SIG-M5 treated with dmso at 0.1 percent for 504 hours (cell line): ENCODE results near the gene DNM1.

ENCODE experiments used
- DNase-seq: peaks from one replicate; lab custom pipeline; 2025; ENCODE audit not compliant: unreplicated experiment; lab: John Stamatoyannopoulos, UW

The DNM1 gene

DNA sequence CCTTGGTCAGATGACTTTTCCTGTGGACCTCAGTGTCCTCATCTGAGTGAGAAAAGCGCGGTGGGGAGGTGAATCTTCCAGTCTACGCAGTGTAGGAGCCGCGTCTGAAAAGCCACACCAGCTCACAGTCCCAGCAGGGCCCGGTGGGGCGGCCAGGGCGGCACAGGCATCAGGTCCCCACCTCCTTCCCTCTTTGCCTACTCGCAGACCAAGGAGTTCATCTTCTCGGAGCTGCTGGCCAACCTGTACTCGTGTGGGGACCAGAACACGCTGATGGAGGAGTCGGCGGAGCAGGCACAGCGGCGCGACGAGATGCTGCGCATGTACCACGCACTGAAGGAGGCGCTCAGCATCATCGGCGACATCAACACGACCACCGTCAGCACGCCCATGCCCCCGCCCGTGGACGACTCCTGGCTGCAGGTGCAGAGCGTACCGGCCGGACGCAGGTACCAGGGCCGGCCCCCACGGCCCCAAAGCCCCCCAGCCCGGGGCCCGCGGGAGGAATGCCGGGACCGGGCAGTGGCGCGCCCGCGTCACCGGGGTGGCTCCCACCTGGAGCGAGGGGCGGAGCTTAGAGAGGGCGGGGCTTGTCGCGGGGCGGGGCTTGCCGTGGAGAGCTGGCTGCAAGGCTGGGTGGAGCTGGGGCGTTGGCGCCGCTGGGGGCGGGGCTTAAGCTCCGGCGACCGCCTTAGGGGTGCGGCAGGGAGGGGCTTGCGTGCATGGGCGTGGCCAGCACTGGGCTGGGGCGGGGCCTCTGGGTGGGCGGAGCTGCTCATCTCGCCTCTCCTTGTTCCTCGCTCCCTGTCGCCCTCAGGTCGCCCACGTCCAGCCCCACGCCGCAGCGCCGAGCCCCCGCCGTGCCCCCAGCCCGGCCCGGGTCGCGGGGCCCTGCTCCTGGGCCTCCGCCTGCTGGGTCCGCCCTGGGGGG is 47.0 kb downstream of the DNM1 start:
- DNase-seq = peak; percentile 71

DNA sequence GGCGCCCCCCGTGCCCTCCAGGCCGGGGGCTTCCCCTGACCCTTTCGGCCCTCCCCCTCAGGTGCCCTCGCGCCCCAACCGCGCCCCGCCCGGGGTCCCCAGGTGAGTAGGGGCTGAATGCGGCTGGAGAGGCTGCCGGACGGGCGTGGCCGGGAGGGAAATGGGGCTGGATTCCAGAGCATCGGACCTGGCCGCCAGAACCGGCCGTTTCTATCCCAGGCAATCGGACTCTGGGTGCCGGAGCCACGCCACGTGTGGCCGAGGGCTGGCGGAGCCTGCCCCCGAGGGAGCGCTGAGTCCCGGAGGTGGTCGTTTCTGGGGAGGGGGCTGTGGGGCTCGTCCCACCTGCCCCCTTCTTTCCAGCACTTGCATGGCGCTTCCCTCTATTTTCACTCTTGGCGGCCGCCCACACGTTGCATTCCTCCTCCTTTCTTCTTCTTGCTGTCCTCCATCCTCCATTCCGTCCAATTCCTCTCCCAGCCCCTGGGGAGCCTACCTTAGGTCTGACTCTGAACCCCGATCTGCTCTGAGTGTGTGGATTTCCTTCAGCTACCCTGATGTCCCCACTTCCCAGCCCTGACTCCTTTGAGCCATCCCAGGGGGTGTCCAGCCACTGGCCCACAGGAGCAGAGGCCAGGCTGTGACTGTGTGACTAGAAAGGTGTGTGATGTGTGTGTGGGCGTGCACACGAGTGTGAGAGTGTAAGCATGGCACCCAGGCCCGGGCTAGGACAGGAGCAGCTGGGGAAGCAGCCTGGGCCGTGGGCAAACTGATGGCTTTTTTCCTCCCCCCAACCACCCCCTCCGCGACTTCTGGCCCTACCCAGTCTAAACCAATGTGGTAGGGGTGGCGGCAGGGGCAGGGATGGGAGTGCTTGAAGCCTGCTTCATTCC is 47.9 kb downstream of the DNM1 start:
- no peak for DNase-seq

DNA sequence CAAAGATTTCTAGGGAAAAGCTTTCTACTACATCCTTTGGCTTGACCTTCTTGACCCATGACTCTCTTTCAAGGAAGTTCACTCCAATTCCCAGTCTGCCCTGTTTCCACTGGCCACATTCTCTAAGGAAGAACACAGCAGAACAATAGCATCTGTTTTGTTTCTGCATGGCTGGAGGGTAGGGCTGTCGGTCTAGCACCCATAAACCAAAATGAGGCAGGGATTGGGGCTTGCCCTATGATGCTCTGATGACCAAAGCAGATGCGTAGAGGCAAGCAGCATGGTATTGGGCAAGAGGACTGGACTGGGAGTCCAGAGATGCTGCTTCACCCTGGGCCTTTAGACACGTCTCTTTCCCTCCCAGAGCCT is 48.5 kb downstream of the DNM1 start:
- DNase-seq = no peak

DNA sequence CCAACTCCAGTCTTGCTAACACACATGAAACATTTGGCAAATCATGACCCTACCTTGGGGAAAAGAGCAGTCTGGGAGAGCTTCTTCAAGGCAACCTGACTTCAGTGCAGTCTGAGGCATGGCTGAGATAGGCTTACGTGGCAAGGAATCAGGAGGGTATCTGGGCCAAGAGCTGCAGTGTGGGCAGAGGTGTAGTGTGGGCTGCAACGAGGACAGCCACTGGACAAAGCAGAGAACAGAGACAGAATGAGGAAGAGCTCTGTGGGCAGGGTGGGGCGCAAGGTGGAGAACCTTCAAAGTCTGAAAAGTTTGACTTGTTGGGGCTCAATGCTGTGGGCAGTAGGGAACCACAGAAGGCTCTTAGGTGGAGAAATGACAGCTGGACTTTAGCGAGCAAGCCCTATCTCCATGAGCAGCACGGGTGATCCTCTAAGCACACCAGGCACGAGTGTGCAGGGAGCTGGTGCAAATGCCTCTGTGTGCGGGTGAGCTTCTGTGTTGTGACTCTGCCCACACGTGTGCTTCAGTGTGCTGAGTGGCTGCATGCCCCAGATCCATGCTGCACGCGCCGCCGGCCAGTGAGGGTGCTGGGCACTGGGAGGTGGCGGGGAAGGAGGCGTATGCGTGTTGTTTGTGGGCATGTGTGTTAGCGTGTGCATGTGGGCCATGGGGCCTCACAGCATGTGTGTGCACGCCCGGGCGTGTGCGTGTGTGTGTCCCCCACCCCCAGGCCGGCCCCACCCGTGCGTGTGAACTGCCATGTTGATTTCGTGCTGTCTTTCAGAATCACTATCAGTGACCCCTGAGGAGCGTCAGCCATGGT is 49.3 kb downstream of the DNM1 start:
- DNase-seq = no peak

DNA sequence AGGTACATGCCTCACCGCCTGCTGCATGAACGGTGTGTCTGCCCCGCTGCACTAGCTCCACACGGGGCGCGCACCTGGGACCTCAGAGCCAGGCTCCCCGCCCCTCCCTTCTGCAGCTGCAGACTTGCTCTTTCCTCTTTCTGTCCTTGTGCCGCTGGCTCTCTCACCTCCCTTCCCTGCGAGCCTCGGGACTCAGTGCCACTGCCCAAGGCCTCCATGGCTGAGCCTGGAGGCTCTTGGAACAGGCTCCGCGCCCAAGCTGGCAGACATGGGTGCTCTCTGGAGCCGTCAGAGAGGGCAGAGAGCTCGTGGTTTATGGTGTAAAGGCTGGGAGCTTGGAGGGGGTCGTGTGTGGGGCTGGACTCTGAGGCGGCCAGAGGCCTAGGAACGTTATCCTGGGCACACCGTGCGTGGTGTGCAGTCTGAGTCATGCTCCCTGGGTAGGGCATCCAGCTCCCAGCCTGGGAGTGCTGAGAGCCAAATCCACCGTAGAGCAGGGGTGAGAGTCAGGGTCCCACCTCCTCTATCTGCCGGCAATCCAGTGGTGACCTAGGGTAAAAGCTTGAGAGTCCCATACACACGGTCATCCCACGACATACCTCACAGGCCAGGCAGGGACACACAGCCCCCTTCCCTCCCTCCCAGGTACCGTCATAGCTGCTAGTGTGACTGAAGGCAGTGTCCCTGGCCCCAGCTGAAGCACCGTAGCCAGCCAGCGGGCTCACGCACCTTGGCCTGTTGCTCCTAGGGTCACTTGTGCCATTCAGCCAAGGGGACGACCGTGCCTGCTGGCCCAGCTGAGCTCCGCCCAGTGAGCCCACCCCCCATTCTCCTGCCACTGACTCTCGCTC is 50.2 kb downstream of the DNM1 start:
- no peak for DNase-seq

DNA sequence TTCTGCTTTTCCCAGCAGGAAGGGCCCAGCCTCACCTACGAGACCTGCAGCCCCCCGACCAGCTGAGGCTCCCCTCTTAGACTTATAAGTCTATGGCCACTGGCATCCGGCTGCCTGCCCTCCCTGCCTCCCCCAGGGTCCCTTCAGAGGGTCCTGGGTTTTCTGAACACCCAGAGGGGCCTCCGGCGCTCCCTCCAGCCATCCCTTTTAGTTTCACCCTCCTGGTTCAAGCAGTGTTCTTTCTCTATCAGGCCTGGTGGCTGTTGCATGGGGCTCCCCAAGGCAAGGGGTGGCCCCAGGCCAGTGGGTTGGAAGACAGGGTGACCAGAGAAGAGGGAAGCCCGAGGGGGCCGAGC is 50.8 kb downstream of the DNM1 start:
- no peak for DNase-seq

DNA sequence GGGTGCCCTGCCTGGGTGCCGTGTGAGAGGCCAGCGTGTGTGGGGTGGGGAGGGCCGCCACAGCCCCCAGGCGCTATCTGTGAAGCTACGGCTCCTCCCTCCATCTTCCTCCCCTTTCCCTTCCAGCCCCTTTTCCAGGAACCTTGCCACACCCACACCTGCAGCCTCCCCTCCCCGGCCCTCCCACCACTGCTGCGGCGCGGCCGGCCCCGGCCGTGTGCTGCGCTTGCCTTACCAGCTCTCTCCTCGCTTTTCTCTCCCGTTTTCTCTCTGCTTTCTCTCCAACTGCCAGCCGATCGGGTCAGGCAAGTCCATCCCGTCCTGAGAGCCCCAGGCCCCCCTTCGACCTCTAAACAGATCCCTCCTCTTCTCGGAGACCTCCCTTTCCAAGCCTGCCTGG is 51.2 kb downstream of the DNM1 start:
- no peak for DNase-seq

DNA sequence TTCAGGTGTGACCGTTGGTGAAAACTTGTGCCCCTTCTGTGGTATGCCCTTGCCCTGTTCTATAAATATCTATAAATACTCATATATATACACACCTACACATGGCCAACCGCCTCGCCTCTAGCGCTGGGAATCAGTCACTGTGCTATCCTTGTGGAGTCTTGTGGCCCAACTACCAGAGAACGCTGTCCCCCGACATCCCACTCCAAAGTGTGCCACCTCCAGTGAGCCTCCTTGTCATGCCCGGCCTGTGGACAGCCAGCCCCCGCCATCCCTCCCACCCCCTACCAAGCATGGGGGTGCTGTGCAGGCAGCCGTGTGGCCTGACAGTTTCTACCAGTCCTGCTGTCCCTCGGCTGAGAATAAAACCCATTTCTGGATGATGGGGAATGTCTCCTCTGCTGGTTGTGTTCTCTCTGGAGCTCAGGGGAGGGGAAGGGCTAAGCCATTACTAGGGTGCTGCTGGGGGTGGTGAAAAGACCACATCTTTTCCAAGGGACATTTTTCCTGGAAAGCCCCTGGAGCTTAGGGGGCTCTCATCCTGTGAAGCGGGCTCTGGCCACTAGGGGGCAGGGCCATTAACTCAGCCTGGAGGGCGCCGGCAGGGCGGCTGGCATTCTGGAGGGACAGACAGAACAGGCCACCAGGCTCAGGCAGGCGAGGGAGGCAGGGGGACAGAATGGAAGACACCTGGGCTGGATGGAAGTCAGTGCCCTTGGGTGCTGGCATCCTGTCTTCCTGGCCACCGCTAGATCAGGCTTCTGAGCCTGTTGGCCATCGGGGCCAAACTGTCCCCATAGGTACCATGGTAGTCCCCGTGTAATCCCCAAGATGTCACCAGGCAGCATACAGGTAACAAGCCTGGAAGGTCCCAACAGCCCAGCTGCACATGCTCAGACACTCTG is 51.9 kb downstream of the DNM1 start:
- DNase-seq = peak; percentile 11

DNA sequence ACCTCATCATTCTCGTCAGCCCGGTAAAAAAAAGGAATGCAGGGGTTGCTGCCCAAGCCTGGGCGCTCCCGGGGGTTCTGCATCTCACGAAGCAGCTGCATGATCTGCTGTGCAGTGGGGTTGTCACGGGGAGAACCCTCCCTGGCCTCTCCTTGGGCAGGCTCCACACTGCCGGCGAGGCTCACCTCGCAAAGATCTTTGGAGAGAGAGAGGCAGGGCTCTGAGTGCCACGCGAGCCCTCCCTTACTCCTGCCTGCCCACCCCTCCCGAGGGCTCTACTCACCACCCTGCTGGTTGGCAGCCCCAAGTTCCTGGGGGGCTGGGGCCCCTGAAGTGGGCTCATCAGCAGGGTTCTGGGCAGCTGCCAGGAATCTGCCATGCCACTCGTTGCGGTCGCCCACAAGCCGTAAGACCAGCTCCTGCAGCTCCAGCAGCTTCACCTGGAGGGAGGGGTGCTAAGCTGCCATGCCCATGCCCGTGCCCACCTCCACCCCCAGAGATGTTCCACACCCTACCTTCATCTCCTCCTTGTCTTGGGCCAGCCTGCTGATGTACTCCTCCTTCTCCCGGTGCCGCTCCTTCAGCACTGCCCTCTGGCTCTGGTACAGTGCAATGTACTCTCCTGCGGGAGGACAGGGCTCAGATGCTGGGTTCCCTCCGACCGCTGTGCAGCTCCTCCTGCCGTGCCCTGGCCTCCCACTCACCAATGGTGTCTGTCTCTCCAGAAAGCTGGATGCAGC is 54.1 kb downstream of the DNM1 start:
- DNase-seq = no peak

DNA sequence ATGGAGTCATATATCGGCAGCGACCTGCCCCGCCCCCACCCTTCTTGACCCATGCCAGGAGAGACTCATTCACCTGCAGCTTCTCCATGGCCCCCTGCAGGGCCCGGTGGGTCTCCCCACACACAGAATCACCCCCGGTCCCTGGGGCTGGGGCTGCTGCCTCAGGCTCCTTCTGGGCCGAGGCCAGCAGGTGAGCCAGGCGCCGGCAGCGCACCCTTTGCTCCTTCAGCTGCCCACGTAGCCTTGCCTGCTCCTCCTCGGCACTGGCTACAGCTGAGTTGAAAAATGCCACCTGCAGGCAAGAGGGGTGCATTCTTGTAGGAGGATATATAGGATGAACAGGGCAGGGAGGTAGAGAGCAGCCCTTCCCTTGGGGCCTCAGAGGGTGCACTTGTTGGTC is 54.7 kb downstream of the DNM1 start:
- DNase-seq = no peak

DNA sequence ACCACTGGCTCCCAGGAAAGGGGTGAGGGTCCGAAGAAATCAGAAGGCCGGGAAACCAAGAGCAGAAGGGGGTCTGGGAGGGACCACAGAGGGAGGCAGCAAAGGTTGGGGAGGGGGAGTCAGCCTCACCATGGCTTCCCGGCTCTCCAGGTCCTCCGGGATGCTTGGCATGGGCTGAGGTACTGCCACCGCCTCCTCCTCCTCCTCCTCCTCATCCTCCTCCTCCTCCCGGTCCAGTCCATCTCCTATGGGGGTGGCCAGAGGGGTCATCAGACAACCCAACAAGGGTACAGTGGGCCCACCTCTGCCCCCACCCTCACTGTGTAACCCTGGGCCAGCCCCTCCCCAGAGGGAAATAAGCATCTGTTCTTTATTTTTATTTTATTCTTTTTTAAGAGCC is 55.1 kb downstream of the DNM1 start:
- no peak for DNase-seq

DNA sequence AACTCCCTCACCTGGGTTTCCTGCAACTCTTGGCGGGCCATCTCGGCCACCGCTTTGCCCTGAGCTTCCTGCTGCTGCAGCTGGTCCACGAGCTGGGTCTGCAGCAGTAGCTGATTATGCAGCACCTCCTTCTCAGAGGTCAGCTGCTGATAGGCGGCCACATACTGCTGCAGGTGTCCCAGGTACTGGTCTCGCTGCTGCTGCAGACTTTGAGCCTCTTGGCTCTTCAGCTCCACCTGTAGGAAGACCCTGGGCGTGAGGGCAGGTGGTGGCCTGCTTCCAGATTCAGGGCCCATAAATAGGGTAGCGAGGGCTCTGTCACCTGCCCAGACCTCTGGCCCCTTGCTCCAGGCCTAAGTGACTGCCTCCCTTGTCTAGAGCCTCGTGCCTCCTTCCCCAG is 56.0 kb downstream of the DNM1 start:
- DNase-seq = no peak

DNA sequence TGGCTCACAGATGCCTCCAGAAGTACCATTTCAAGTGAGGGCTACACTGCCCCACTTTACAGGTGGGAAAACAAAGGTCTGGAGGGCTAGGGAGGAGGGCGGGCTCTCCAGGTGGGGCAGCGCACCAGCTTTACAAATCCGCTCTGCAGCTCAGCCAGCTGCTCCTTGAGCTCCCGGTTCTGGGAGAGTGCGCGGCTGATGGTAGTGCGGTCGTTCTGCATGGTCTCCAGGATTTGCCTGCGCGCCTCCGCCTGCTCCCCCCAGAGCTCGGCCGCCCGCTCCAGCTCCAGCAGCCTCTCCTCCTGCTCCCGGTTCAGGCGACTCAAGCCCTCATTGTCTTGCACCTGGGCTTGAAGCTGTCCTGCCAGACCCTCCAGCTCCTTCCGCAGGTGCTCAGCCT is 57.2 kb downstream of the DNM1 start:
- DNase-seq = no peak

DNA sequence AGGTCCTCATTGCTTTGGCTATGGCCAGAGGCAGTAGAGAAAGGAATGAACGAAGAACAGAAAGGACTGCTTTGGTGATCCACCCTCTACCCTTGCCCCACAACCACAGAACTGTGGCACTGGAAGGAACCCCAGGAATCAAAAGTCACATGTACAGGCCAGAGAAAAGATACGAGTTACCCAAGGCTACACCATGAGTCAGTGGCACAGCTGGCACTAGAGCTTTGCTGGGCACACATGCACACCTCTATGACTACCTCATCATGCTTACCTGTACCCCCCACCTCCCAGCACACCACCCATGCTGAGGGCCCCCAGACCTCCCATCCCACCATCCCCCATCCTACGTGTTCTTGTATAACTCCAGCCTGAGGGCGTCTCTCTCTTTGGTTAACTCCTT is 59.5 kb downstream of the DNM1 start:
- no peak for DNase-seq

DNA sequence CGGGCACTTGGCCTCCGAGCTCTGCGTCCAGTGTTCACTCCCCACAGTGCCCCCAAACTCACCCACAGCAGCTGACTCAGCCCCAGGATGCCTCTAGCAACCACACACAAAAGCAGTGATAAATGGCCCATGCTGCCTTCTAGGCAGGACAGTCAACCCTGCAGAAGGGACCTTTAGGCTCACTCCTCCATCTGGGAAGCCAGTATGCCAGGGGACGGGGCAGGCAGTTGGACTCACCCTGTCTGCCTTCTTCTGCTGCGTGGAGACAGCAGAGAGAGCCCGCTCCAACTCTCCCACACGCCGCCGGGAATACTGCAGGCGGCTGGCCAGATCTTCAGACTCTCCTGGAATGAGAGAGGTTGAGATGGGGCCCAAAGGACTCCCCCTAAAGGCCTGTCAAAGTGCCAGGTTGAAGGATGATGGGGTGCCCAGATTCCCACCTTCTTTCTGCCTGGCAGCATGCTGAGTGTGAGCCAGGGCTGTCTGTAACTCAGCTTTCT is 62.2 kb downstream of the DNM1 start:
- DNase-seq = no peak

DNA sequence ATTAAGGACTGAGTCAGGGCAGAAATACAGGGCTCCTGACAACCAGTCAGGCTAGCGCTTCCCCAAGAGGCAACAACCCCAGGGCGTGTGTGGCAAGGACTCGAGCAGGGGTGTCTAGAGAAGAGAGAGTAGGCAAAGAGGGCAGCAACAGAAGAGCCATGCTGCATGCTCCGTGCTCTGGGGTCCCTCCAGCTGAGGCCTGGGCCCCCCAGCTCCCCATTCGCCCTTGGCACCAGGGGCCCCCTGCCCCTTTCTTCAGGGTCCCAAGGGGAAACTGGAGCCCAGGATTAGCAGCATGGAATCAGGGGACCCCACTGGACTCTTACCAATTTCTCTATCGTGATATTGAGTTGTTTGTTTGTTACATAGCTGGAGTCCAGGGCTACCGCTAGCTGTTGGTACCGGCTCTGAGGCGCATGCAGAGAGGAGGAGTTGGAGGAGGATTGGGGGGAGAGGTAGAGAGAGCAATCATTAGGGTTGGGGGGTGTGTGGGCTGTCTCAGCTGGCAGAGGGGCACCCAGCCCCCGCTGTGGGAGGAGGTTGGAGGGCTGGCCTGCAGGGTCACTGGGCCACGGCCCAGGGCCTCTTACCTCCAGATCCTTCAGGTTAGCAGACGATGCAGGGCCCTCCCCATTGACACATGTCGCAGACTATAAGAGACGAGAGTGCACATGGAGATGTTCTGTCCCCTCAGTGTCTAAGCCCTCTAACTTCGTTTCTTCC is 63.9 kb downstream of the DNM1 start:
- no peak for DNase-seq

DNA sequence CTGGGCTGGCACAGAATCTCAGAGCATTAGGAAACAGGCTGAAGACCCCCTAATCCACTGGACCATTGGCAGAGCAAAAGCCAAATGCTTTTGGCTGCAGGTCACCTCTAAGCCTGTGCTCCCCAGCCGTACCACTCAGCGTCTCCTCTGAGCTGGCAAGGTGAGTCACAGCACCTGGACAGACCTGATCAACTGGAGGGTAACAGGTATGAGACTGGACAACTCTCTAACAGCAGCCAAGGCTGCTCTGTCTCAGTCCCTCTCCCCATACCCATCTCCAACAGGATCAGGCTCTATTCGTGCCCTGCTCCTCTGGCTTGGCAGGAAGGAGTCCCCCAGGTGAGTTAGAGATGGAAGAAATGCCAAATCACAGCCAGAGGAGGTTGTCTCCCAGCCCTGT is 67.9 kb downstream of the DNM1 start:
- no peak for DNase-seq

DNA sequence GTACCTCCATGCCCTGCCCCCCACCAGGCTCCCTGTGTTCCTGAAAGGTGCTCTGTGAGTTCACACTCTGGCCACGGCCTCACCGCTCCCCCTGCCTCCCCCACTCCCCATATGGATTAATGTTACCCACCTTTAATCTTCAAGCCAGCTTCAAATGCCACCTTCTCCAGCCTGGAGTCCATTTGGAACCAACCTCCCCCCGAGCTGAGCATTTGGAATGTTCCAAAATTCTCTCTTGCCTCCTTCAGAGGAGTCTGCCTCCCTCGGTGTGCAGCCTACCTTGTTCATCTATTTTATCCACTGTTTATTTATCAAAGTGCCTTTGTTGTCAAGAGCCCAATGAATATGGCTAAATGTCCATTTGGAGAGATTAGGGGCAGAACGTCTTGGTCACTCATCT is 68.3 kb downstream of the DNM1 start:
- no peak for DNase-seq
